NCI-H82 treated with DMSO at 0.1 percent for 48 hours (cell line): ENCODE results near the gene MAPK6.

Experiments
- DNase-seq: peaks from one replicate; lab custom pipeline; 2025; ENCODE audit not compliant: unreplicated experiment; lab: John Stamatoyannopoulos, UW

MAPK6 gene

GRCh38 chr15:52010633-52011595, 8.1 kb upstream of the MAPK6 start:
- DNase-seq, result no peak

GRCh38 chr15:52011711-52012144, 7.3 kb upstream of the MAPK6 start:
- DNase-seq, result no peak

- DNase-seq, result no peak
Measured at GRCh38 chr15:52012210-52012609, 6.8 kb upstream of the MAPK6 start.

- DNase-seq, result no peak
Measured at GRCh38 chr15:52013151-52013791, 5.7 kb upstream of the MAPK6 start.

GRCh38 chr15:52014616-52015015, 4.4 kb upstream of the MAPK6 start:
- no peak for DNase-seq

GRCh38 chr15:52016316-52016715, 2.7 kb upstream of the MAPK6 start:
- DNase-seq, result no peak

GRCh38 chr15:52018244-52018643, 775 bp upstream of the MAPK6 start:
- no peak for DNase-seq

GRCh38 chr15:52019394-52020220, 588 bp downstream of the MAPK6 start:
- DNase-seq, result no peak

GRCh38 chr15:52020221-52021085, 1.4 kb downstream of the MAPK6 start:
- DNase-seq, result no peak

- DNase-seq, result no peak
Measured at GRCh38 chr15:52021128-52021671, 2.2 kb downstream of the MAPK6 start.

- no peak for DNase-seq
Measured at GRCh38 chr15:52021892-52022540, 3.0 kb downstream of the MAPK6 start.

GRCh38 chr15:52023169-52023922, 4.3 kb downstream of the MAPK6 start:
- no peak for DNase-seq

- DNase-seq, result no peak
Measured at GRCh38 chr15:52028431-52029093, 9.5 kb downstream of the MAPK6 start.

GRCh38 chr15:52030010-52030409, 11.0 kb downstream of the MAPK6 start:
- no peak for DNase-seq

GRCh38 chr15:52031556-52031955, 12.5 kb downstream of the MAPK6 start:
- DNase-seq, result no peak

GRCh38 chr15:52037889-52038505, 19.0 kb downstream of the MAPK6 start:
- no peak for DNase-seq

GRCh38 chr15:52039925-52040781, 21.1 kb downstream of the MAPK6 start:
- no peak for DNase-seq
